Liver (tissue), 9 donors: Measurements from ENCODE around the gene CDH4. TPM values are rescaled to one million over a fixed set of nuclear protein-coding genes. Genes with fewer than 3 reads are reported as not detected.

Experiments
- DNase-seq: peaks from one replicate; pipeline ENCODE4 v3.0.0-alpha.2; 2017; ENCODE audit warnings: low spot score
- H3K27ac ChIP-seq, 2 donors: one replicate each; pipeline ENCODE4 v1.7.0; 2013; ENCODE audit warnings: inconsistent platforms in 2 of 2, low read length in 2 of 2, control low read depth in 1 of 2, low read depth in 1 of 2, mild to moderate bottlenecking in 1 of 2
- H3K27me3 ChIP-seq, 4 donors: one replicate each; pipeline versions ENCODE4 v1.6.1 to v1.7.0; 2013; ENCODE audit warnings: low read length in 3 of 4, inconsistent platforms in 1 of 4, mild to moderate bottlenecking in 1 of 4, moderate library complexity in 1 of 4; ENCODE audit not compliant: control insufficient read depth in 4 of 4, insufficient read depth in 4 of 4
- H3K36me3 ChIP-seq, 4 donors: one replicate each; pipeline versions ENCODE4 v1.6.1 to v1.7.0; 2013; ENCODE audit warnings: low read length in 3 of 4, mild to moderate bottlenecking in 3 of 4, low read depth in 1 of 4, moderate library complexity in 1 of 4; ENCODE audit not compliant: control insufficient read depth in 4 of 4, insufficient read depth in 3 of 4
- H3K4me1 ChIP-seq, 4 donors: one replicate each; pipeline versions ENCODE4 v1.6.1 to v1.7.0; 2013; ENCODE audit warnings: low read length in 3 of 4, mild to moderate bottlenecking in 3 of 4, moderate library complexity in 1 of 4; ENCODE audit not compliant: control insufficient read depth in 4 of 4, insufficient read depth in 4 of 4
- H3K4me3 ChIP-seq, 3 donors: one replicate each; pipeline versions ENCODE4 v1.6.1 to v1.7.0; 2013; ENCODE audit warnings: low read length in 3 of 3, control low read depth in 1 of 3, low read depth in 1 of 3, mild to moderate bottlenecking in 1 of 3
- H3K9ac ChIP-seq, 2 donors: one replicate each; pipeline ENCODE4 v1.7.0; 2013; ENCODE audit warnings: low read length in 2 of 2, mild to moderate bottlenecking in 2 of 2, moderate library complexity in 2 of 2, control low read depth in 1 of 2, low read depth in 1 of 2
- H3K9me3 ChIP-seq, 4 donors: one replicate each; pipeline versions ENCODE4 v1.6.1 to v1.7.0; 2013; ENCODE audit warnings: low read length in 3 of 4; ENCODE audit not compliant: control insufficient read depth in 4 of 4
- EGR1 ChIP-seq, 2 donors: IDR thresholded peaks; 2 replicates each; pipeline ENCODE4 v1.6.1; 2016 to 2018; ENCODE audit warnings: antibody characterized with exemption in 2 of 2, low read depth in 2 of 2
- FOXA2 ChIP-seq: IDR thresholded peaks from 2 replicates; pipeline ENCODE4 v1.6.1; 2016; ENCODE audit warnings: antibody characterized with exemption
- GABPA ChIP-seq, 2 donors: IDR thresholded peaks in 1 of 2; conservative IDR thresholded peaks in 1 of 2; 2 replicates each; pipeline ENCODE4 v1.6.1; 2016; ENCODE audit warnings: antibody characterized with exemption in 2 of 2, mild to moderate bottlenecking in 1 of 2, moderate library complexity in 1 of 2
- HNF4A ChIP-seq, 2 donors: conservative IDR thresholded peaks; 2 replicates each; pipeline ENCODE4 v1.6.1; 2016; ENCODE audit warnings: antibody characterized with exemption in 2 of 2, mild to moderate bottlenecking in 2 of 2
- HNF4G ChIP-seq: IDR thresholded peaks from 2 replicates; pipeline ENCODE4 v1.6.1; 2016; ENCODE audit warnings: antibody characterized with exemption
- JUND ChIP-seq, 2 donors: IDR thresholded peaks; 2 replicates each; pipeline ENCODE4 v1.6.1; 2016; ENCODE audit warnings: antibody characterized with exemption in 2 of 2
- NR2F2 ChIP-seq: IDR thresholded peaks from 2 replicates; pipeline ENCODE4 v1.6.1; 2016; ENCODE audit warnings: antibody characterized with exemption
- RAD21 ChIP-seq, 2 donors: IDR thresholded peaks; 2 replicates each; pipeline ENCODE4 v1.6.1; 2016; ENCODE audit warnings: antibody characterized with exemption in 2 of 2, mild to moderate bottlenecking in 2 of 2
- RXRA ChIP-seq, 2 donors: IDR thresholded peaks; 2 replicates each; pipeline ENCODE4 v1.6.1; 2017 to 2018; ENCODE audit warnings: antibody characterized with exemption in 2 of 2, mild to moderate bottlenecking in 1 of 2
- SP1 ChIP-seq: IDR thresholded peaks from 2 replicates; pipeline ENCODE4 v1.6.1; 2018; ENCODE audit warnings: antibody characterized with exemption, mild to moderate bottlenecking
- TAF1 ChIP-seq: conservative IDR thresholded peaks from 2 replicates; pipeline ENCODE4 v1.6.1; 2016; ENCODE audit warnings: antibody characterized with exemption, mild to moderate bottlenecking
- YY1 ChIP-seq: IDR thresholded peaks from 2 replicates; pipeline ENCODE4 v1.6.1; 2016; ENCODE audit warnings: antibody characterized with exemption, mild to moderate bottlenecking
- WGBS: extraction: QIAGEN DNeasy Blood & Tissue Kit; methylation state at CpG from one replicate; pipeline ENCODE4 v1.1.7; 2013; 5-methylcytosine and 5-hydroxymethylcytosine counted together
- polyA plus RNA-seq, 2 donors: library from polyadenylated mRNA; stranded (reverse) in 1 of 2; unstranded in 1 of 2; fragments of 200-250 nt in 1 of 2; fragments of >200 nt in 1 of 2; fragmentation: Nextera tagmentation in 1 of 2; extraction: Ambion mirVana in 1 of 2; gene quantifications; one replicate each; pipeline versions ENCODE4 v1.2.1 to v1.2.3, GENCODE V29; 2013 to 2015
- total RNA-seq, 2 donors: library from RNA; depleted of rRNA; stranded (reverse); fragments of >200 nt; gene quantifications; one replicate each; pipeline ENCODE4 v1.2.3, GENCODE V29; 2014
- TF ChIP-seq, protein P1 (sequence below): IDR thresholded peaks from 2 replicates; pipeline ENCODE4 v1.6.1; 2016; ENCODE audit warnings: antibody characterized with exemption, mild to moderate bottlenecking
- TF ChIP-seq, protein P2 (sequence below): IDR thresholded peaks from 2 replicates; pipeline ENCODE4 v1.6.1; 2016; ENCODE audit warnings: antibody characterized with exemption
- TF ChIP-seq, protein P3 (sequence below): IDR thresholded peaks from 2 replicates; pipeline ENCODE4 v1.6.1; 2016; ENCODE audit warnings: antibody characterized with exemption
- TF ChIP-seq, protein P4 (sequence below): IDR thresholded peaks from 2 replicates; pipeline ENCODE4 v1.6.1; 2016; ENCODE audit warnings: antibody characterized with exemption
- TF ChIP-seq, protein P5 (sequence below): fragments of 150-350 bp; IDR thresholded peaks from 2 replicates; pipeline ENCODE4 v1.5.1; 2017; ENCODE audit warnings: improper control_type of control experiment, low read depth, low read length; ENCODE audit not compliant: missing input control
- donor health status: healthy.
- donor health status: healthy.
- donor health status: healthy.
- donor health status: healthy.
- donor health status: healthy.

CDH4 gene
- total and polyA plus RNA-seq, 4 donors = 0.03 to 0.25 (median 0.19) TPM; not detected in 1

DNA sequence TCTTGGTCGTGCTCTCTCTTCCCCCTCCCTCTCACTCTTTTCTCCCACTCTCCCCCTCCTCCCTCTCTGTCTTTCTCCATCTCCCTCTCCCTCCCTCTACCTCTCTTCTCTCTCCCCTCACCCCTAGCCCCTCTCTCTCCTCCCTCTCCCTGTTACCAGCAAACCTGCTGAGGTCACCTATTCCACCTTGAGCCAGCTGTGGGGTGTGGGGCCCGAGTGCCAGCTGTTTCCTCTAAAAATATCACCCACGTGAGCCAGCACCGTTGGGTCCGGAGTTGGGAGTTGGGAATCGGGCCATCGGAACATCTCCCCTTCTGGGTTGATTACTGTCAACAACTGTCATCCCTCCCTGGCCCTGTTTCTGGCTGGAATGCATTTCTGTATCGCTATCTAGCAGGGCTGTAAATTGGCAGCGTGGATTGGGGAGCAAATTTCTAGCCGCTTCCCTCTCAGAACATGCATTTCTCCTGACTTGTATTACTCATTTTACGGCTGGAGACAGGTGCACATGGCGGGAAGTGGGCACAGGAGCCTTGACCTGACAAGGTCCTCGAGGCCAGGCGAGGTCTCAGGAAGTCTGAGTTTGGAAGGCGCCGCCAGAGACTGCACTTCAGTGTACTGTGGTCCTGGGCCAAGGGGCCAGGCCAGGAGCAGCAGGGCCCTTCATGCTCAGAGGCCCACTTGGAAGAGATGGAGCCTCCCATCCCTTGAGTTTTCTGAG, 165.3 kb downstream of the CDH4 start:
- no peak for DNase-seq
- 71% methylated on average over 16 of the region's 16 CpGs for WGBS
- no peaks in the 10 kb centered on the region for H3K27me3 ChIP-seq
- no peak for TF ChIP-seq JUND (IDR thresholded peaks at IDR 0.05)
- TF ChIP-seq EGR1 (IDR thresholded peaks at IDR 0.05; ENCODE audit: low read depth in 2 of 2) = no peak
- TF ChIP-seq, protein P1, sequence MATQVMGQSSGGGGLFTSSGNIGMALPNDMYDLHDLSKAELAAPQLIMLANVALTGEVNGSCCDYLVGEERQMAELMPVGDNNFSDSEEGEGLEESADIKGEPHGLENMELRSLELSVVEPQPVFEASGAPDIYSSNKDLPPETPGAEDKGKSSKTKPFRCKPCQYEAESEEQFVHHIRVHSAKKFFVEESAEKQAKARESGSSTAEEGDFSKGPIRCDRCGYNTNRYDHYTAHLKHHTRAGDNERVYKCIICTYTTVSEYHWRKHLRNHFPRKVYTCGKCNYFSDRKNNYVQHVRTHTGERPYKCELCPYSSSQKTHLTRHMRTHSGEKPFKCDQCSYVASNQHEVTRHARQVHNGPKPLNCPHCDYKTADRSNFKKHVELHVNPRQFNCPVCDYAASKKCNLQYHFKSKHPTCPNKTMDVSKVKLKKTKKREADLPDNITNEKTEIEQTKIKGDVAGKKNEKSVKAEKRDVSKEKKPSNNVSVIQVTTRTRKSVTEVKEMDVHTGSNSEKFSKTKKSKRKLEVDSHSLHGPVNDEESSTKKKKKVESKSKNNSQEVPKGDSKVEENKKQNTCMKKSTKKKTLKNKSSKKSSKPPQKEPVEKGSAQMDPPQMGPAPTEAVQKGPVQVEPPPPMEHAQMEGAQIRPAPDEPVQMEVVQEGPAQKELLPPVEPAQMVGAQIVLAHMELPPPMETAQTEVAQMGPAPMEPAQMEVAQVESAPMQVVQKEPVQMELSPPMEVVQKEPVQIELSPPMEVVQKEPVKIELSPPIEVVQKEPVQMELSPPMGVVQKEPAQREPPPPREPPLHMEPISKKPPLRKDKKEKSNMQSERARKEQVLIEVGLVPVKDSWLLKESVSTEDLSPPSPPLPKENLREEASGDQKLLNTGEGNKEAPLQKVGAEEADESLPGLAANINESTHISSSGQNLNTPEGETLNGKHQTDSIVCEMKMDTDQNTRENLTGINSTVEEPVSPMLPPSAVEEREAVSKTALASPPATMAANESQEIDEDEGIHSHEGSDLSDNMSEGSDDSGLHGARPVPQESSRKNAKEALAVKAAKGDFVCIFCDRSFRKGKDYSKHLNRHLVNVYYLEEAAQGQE = no peak
- TF ChIP-seq, protein P2, sequence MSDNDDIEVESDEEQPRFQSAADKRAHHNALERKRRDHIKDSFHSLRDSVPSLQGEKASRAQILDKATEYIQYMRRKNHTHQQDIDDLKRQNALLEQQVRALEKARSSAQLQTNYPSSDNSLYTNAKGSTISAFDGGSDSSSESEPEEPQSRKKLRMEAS = no peak
- no peak for TF ChIP-seq HNF4A (conservative IDR thresholded peaks at IDR 0.05)
- TF ChIP-seq FOXA2 = no peak
- TF ChIP-seq, protein P3, sequence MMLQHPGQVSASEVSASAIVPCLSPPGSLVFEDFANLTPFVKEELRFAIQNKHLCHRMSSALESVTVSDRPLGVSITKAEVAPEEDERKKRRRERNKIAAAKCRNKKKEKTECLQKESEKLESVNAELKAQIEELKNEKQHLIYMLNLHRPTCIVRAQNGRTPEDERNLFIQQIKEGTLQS = no peak
- TF ChIP-seq NR2F2 = no peak
- no peak for TF ChIP-seq SP1
- TF ChIP-seq GABPA (IDR thresholded peaks at IDR 0.05 in 1 of 2, conservative IDR thresholded peaks at IDR 0.05 in 1 of 2) = no peak
- TF ChIP-seq RAD21 (IDR thresholded peaks at IDR 0.05) = no peak
- TF ChIP-seq, protein P4, sequence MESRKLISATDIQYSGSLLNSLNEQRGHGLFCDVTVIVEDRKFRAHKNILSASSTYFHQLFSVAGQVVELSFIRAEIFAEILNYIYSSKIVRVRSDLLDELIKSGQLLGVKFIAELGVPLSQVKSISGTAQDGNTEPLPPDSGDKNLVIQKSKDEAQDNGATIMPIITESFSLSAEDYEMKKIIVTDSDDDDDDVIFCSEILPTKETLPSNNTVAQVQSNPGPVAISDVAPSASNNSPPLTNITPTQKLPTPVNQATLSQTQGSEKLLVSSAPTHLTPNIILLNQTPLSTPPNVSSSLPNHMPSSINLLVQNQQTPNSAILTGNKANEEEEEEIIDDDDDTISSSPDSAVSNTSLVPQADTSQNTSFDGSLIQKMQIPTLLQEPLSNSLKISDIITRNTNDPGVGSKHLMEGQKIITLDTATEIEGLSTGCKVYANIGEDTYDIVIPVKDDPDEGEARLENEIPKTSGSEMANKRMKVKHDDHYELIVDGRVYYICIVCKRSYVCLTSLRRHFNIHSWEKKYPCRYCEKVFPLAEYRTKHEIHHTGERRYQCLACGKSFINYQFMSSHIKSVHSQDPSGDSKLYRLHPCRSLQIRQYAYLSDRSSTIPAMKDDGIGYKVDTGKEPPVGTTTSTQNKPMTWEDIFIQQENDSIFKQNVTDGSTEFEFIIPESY = no peak
- TF ChIP-seq, protein P5, sequence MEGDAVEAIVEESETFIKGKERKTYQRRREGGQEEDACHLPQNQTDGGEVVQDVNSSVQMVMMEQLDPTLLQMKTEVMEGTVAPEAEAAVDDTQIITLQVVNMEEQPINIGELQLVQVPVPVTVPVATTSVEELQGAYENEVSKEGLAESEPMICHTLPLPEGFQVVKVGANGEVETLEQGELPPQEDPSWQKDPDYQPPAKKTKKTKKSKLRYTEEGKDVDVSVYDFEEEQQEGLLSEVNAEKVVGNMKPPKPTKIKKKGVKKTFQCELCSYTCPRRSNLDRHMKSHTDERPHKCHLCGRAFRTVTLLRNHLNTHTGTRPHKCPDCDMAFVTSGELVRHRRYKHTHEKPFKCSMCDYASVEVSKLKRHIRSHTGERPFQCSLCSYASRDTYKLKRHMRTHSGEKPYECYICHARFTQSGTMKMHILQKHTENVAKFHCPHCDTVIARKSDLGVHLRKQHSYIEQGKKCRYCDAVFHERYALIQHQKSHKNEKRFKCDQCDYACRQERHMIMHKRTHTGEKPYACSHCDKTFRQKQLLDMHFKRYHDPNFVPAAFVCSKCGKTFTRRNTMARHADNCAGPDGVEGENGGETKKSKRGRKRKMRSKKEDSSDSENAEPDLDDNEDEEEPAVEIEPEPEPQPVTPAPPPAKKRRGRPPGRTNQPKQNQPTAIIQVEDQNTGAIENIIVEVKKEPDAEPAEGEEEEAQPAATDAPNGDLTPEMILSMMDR = no peak
- no peak for TF ChIP-seq HNF4G
- TF ChIP-seq TAF1 = no peak
- TF ChIP-seq YY1 = no peak
- TF ChIP-seq RXRA (IDR thresholded peaks at IDR 0.05) = no peak
- H3K9me3 ChIP-seq = peaks cover 0 to 16% (median 4%) of the 10 kb centered on the region in 4 donors
- no peak overlapping the region for H3K9ac ChIP-seq
- H3K4me3 ChIP-seq = no peak overlapping the region
- no peaks in the 10 kb centered on the region for H3K36me3 ChIP-seq
- no peak overlapping the region for H3K27ac ChIP-seq
- no peaks in the 10 kb centered on the region for H3K4me1 ChIP-seq
